Esophagus squamous epithelium (tissue), 4 donors: Measurements from ENCODE around the gene HPD.

ENCODE experiments used
- CTCF ChIP-seq, 6 experiments: fragments of 450-650 bp in 4 of 6; fragments of 200-600 bp in 2 of 6; sonication (generic) in 2 of 6; IDR thresholded peaks; one replicate each; pipeline ENCODE4 v1.5.1; 2016 to 2019; ENCODE audit warnings: antibody characterized with exemption in 6 of 6, mild to moderate bottlenecking in 4 of 6, moderate library complexity in 4 of 6
- POLR2A ChIP-seq, 4 donors: fragments of 450-650 bp; IDR thresholded peaks; one replicate each; pipeline ENCODE4 v1.6.1; 2017; ENCODE audit warnings: antibody characterized with exemption in 4 of 4, mild to moderate bottlenecking in 4 of 4, moderate library complexity in 3 of 4

GRCh38 chr12:121794534-121795033 is 64.1 kb downstream of the HPD start:
- no peak for TF ChIP-seq CTCF (IDR thresholded peaks at IDR 0.05)
- no peak for TF ChIP-seq POLR2A (IDR thresholded peaks at IDR 0.05)
